ENCODE results near the gene ADK. TPM values are rescaled to one million over a fixed set of nuclear protein-coding genes. Genes with fewer than 3 reads are reported as not detected.

Gene ADK
- total and polyA plus RNA-seq, 2 experiments from 2014 or later: 46.7 to 53.7 TPM

GRCh38 chr10:74123081-74123480 lies 27.9 kb upstream of the ADK start:
- Histone ChIP-seq H3K9me3 (ENCODE audit: low read depth) (no peaks in the 10 kb centered on the region), H3K4me2 (no peak overlapping the region), H3K4me3 (no peak overlapping the region), H3K9me2 (replicated peaks; ENCODE audit: insufficient read depth) (no peaks in the 10 kb centered on the region), H2AFZ (no peak overlapping the region), H3K27me3 (no peaks in the 10 kb centered on the region), H4K20me1 (ENCODE audit: insufficient read depth, poor library complexity, severe bottlenecking) (no peaks in the 10 kb centered on the region), H3K4me1 (ENCODE audit: insufficient read depth) (peaks cover 6% of the 10 kb centered on the region), H3K36me3 (replicated peaks; ENCODE audit: insufficient read depth, low read depth) (no peaks in the 10 kb centered on the region), H3K79me2 (no peaks in the 10 kb centered on the region), H3K27ac (no peak overlapping the region)
- whole genome bisulfite sequencing (ENCODE audit: low lambda C conversion rate, missing lambda C conversion rate): 0% methylated on average over 1 of the region's 1 CpG
- DNase-seq (ENCODE audit: low spot score): no peak
- TF ChIP-seq EZH2phosphoT487 (IDR thresholded peaks at IDR 0.05; ENCODE audit: low read depth, severe bottlenecking, unreplicated experiment) (no peak), EZH2 (IDR thresholded peaks at IDR 0.05; ENCODE audit: borderline replicate concordance) (no peak), CTCF (IDR thresholded peaks at IDR 0.05; ENCODE audit: poor library complexity) (no peak)

- Histone ChIP-seq H3K27ac (no peak overlapping the region), H3K79me2 (peaks cover 4% of the 10 kb centered on the region), H3K27me3 (no peaks in the 10 kb centered on the region), H3K4me1 (ENCODE audit: insufficient read depth) (no peaks in the 10 kb centered on the region), H3K4me3 (no peak overlapping the region), H3K9me3 (ENCODE audit: low read depth) (no peaks in the 10 kb centered on the region), H2AFZ (no peak overlapping the region), H3K9me2 (replicated peaks; ENCODE audit: insufficient read depth) (no peaks in the 10 kb centered on the region), H3K4me2 (no peak overlapping the region), H3K36me3 (replicated peaks; ENCODE audit: insufficient read depth, low read depth) (peaks cover 4% of the 10 kb centered on the region), H4K20me1 (ENCODE audit: insufficient read depth, poor library complexity, severe bottlenecking) (no peaks in the 10 kb centered on the region)
- DNase-seq (ENCODE audit: low spot score): no peak
- TF ChIP-seq EZH2phosphoT487 (IDR thresholded peaks at IDR 0.05; ENCODE audit: low read depth, severe bottlenecking, unreplicated experiment) (no peak), CTCF (IDR thresholded peaks at IDR 0.05; ENCODE audit: poor library complexity) (no peak), EZH2 (IDR thresholded peaks at IDR 0.05; ENCODE audit: borderline replicate concordance) (no peak)
- WGBS (ENCODE audit: low lambda C conversion rate, missing lambda C conversion rate): 98% methylated on average over 11 of the region's 11 CpGs
Observed at GRCh38 chr10:74133923-74134820, 16.8 kb upstream of the ADK start.

- H3K36me3 ChIP-seq (replicated peaks; ENCODE audit: insufficient read depth, low read depth): peaks cover 4% of the 10 kb centered on the region
- no peaks in the 10 kb centered on the region for H3K9me2 ChIP-seq (replicated peaks; ENCODE audit: insufficient read depth)
- no peaks in the 10 kb centered on the region for H3K27me3 ChIP-seq
- 96% methylated on average over 3 of the region's 3 CpGs for WGBS (ENCODE audit: low lambda C conversion rate, missing lambda C conversion rate)
- H3K79me2 ChIP-seq: peaks cover 13% of the 10 kb centered on the region
- no peak for DNase-seq (ENCODE audit: low spot score)
- H3K27ac ChIP-seq: no peak overlapping the region
- TF ChIP-seq EZH2 (IDR thresholded peaks at IDR 0.05; ENCODE audit: borderline replicate concordance) (no peak), EZH2phosphoT487 (IDR thresholded peaks at IDR 0.05; ENCODE audit: low read depth, severe bottlenecking, unreplicated experiment) (no peak), CTCF (IDR thresholded peaks at IDR 0.05; ENCODE audit: poor library complexity) (no peak)
- no peaks in the 10 kb centered on the region for H4K20me1 ChIP-seq (ENCODE audit: insufficient read depth, poor library complexity, severe bottlenecking)
- H3K9me3 ChIP-seq (ENCODE audit: low read depth): no peaks in the 10 kb centered on the region
- H2AFZ ChIP-seq: no peak overlapping the region
- H3K4me3 ChIP-seq: no peak overlapping the region
- H3K4me1 ChIP-seq (ENCODE audit: insufficient read depth): no peaks in the 10 kb centered on the region
- H3K4me2 ChIP-seq: no peak overlapping the region
Observed at GRCh38 chr10:74135452-74135851, 15.6 kb upstream of the ADK start.
